ACC112 (cell line): ENCODE results near the gene LIMS2.

Source experiments
- H2AFZ ChIP-seq: fragments of 200-600 bp; sonication (generic); one replicate; pipeline ENCODE4 v1.6.0; 2017; ENCODE audit warnings: antibody characterized with exemption, low read length; ENCODE audit not compliant: unreplicated experiment
- H3K27ac ChIP-seq: fragments of 200-600 bp; sonication (generic); 2 replicates; pipeline ENCODE4 v1.5.1; 2014; ENCODE audit warnings: low read depth, mild to moderate bottlenecking, antibody characterized with exemption, low read length, moderate library complexity
- H3K27me3 ChIP-seq: fragments of 200-600 bp; sonication (generic); 2 replicates; pipeline ENCODE4 v1.6.1; 2014; ENCODE audit warnings: mild to moderate bottlenecking, antibody characterized with exemption, low read length, moderate library complexity, mixed read lengths; ENCODE audit not compliant: insufficient read depth
- H3K36me3 ChIP-seq: fragments of 200-600 bp; sonication (generic); 2 replicates; pipeline ENCODE4 v1.6.1; 2016; ENCODE audit warnings: mild to moderate bottlenecking, antibody characterized with exemption, low read length, moderate library complexity, mixed read lengths; ENCODE audit not compliant: insufficient read depth
- H3K4me1 ChIP-seq: fragments of 200-600 bp; sonication (generic); one replicate; pipeline ENCODE4 v1.6.1; 2016; ENCODE audit warnings: low read length, mixed read lengths; ENCODE audit not compliant: insufficient read depth, unreplicated experiment, control insufficient read depth
- H3K4me3 ChIP-seq: fragments of 200-600 bp; sonication (generic); 2 replicates; pipeline ENCODE4 v1.5.1; 2014; ENCODE audit warnings: mild to moderate bottlenecking, low read depth, low read length
- H3K79me2 ChIP-seq: fragments of 200-600 bp; sonication (generic); one replicate; pipeline ENCODE4 v1.6.0; 2016; ENCODE audit warnings: low read length; ENCODE audit not compliant: control insufficient read depth, unreplicated experiment, insufficient read depth

Gene LIMS2

DNA sequence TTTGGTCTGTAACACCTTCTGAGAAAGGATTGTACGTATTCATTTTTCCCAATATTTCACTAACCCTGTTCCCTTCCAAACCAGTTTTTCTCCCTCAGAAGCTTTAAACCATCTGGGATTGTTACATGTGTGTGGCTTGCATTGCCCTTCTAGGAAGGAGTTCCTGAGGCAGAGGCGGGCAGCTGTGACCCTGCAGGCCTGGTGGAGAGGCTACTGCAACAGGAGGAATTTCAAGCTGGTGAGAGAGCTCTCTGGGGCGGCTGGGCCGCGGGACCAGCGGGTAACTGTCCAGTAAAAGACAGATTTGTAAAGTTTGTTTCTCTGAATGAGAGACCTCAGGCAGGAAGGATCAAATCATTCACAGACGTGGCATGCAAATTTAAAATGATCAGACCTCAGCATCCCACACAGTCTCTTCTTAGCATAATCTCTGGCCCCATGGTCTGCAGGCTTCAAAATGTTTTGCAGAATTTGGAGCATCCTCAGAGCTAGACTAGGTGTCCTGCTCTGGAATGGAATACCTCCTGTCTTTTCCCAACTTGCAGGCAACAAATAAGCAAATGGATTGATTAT, 69.6 kb downstream of the LIMS2 start:
- Histone ChIP-seq H3K4me1 (no peaks in the 10 kb centered on the region), H3K79me2 (no peaks in the 10 kb centered on the region), H2AFZ (no peak overlapping the region), H3K4me3 (no peak overlapping the region), H3K36me3 (no peaks in the 10 kb centered on the region), H3K27ac (no peak overlapping the region), H3K27me3 (no peaks in the 10 kb centered on the region)

GRCh38 chr2:127604986-127605385, 70.3 kb downstream of the LIMS2 start:
- Histone ChIP-seq H3K27me3 (no peaks in the 10 kb centered on the region), H3K4me3 (no peak overlapping the region), H3K36me3 (no peaks in the 10 kb centered on the region), H3K79me2 (no peaks in the 10 kb centered on the region), H3K4me1 (no peaks in the 10 kb centered on the region), H3K27ac (no peak overlapping the region), H2AFZ (no peak overlapping the region)

- Histone ChIP-seq H3K79me2 (no peaks in the 10 kb centered on the region), H3K4me3 (peak overlapping the region; percentile 11; the same call in 1 of the 2 replicates), H2AFZ (peak overlapping the region; percentile 55), H3K4me1 (peaks cover 9% of the 10 kb centered on the region), H3K27me3 (no peaks in the 10 kb centered on the region), H3K27ac (peak overlapping the region; percentile 45), H3K36me3 (no peaks in the 10 kb centered on the region)
Measured at GRCh38 chr2:127599211-127599610, 76.1 kb downstream of the LIMS2 start.

DNA sequence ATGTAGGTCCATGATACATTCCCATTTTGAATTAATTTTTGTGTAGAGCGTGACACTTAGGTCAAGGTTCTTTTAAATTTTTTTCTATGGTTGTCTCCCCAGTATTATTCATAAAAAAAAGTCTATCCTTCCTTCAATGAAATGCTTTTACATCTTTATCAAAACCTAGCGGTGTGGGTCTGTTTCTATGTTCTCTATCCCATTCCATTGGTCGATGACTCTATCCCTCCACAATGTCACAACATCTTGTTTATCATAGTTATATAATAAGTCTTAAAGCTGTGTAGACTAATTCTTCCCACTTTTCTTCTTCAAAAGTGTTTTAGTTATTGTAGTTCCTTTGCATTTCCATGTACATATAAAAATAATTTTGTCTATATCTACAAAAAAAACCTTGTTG, 76.6 kb downstream of the LIMS2 start:
- Histone ChIP-seq H3K4me3 (no peak overlapping the region), H3K27ac (peak overlapping the region; percentile 45), H3K27me3 (no peaks in the 10 kb centered on the region), H3K79me2 (no peaks in the 10 kb centered on the region), H3K4me1 (peaks cover 9% of the 10 kb centered on the region), H3K36me3 (no peaks in the 10 kb centered on the region), H2AFZ (no peak overlapping the region)

- Histone ChIP-seq H3K79me2 (no peaks in the 10 kb centered on the region), H3K27me3 (no peaks in the 10 kb centered on the region), H3K27ac (peak overlapping the region; percentile 22), H2AFZ (no peak overlapping the region), H3K4me1 (peaks cover 9% of the 10 kb centered on the region), H3K4me3 (no peak overlapping the region), H3K36me3 (no peaks in the 10 kb centered on the region)
Measured at GRCh38 chr2:127597984-127598380, 77.3 kb downstream of the LIMS2 start.

- Histone ChIP-seq H3K79me2 (no peaks in the 10 kb centered on the region), H3K4me3 (no peak overlapping the region), H3K27ac (peak overlapping the region; percentile 22), H3K36me3 (no peaks in the 10 kb centered on the region), H3K27me3 (no peaks in the 10 kb centered on the region), H2AFZ (no peak overlapping the region), H3K4me1 (peaks cover 9% of the 10 kb centered on the region)
Measured at GRCh38 chr2:127597046-127597983, 78.0 kb downstream of the LIMS2 start.

DNA sequence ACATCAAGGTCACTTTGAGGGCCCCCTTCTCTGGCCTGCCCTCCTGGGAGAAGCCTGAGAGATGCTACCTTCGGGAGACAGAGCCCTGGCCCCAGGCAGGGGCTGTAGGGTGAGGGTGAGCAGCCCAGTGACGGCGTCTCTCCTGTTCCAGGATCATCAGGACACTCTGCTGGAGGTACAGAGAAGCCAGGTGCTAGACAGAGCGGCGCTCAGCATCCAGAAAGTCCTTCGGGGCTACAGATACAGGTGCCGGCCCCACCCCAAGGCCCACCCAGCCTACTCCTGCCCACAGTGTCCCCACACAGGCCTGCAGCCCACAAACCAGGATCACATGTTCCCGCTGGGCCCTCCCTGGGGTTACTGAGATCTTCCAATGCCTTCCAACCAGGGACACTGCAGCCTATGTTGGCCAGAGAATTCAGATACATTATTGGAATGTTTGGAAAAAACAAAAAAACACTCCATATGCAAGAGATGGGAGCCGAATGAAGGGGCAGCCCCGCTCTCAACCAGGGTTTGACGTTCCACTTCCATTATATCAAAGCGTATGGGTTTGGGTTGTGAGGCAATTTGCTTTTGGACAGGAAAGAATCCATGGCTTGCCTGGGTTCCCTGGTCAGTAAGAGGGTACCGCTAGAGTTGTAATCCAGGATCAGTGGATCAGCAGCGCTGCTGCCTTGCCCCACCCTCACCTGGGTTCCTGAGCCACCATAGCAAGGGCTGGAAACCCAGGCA, 78.9 kb downstream of the LIMS2 start:
- no peaks in the 10 kb centered on the region for H3K79me2 ChIP-seq
- no peak overlapping the region for H3K4me3 ChIP-seq
- no peak overlapping the region for H2AFZ ChIP-seq
- no peak overlapping the region for H3K27ac ChIP-seq
- H3K4me1 ChIP-seq: peaks cover 9% of the 10 kb centered on the region
- no peaks in the 10 kb centered on the region for H3K27me3 ChIP-seq
- H3K36me3 ChIP-seq: no peaks in the 10 kb centered on the region

DNA sequence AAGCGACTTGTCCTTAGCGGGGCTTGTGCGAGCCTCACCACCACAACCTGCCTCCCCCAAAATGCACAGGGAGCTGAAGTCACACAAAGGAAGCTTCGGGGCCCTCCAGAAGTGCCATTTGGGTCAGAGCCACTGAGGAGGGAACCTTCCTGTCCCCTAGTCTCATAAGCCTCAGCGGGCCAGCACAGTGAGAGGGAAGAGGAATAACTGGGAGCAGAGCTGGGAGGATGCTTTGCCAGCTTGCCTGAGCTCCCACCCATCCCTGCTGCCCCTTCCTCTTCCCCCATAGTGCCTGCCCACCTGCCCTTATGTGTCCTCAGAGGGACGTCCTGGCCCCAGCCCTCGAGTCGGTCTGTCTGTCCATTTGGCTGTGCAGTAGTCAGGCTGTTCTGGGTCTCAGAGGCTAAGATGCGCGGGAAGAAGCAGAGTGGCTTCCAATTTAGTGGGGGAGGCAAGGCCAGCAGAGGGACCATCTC, 81.2 kb downstream of the LIMS2 start:
- peaks cover 2% of the 10 kb centered on the region for H3K4me1 ChIP-seq
- H2AFZ ChIP-seq: no peak overlapping the region
- no peak overlapping the region for H3K27ac ChIP-seq
- H3K36me3 ChIP-seq: no peaks in the 10 kb centered on the region
- no peak overlapping the region for H3K4me3 ChIP-seq
- no peaks in the 10 kb centered on the region for H3K27me3 ChIP-seq
- no peaks in the 10 kb centered on the region for H3K79me2 ChIP-seq

DNA sequence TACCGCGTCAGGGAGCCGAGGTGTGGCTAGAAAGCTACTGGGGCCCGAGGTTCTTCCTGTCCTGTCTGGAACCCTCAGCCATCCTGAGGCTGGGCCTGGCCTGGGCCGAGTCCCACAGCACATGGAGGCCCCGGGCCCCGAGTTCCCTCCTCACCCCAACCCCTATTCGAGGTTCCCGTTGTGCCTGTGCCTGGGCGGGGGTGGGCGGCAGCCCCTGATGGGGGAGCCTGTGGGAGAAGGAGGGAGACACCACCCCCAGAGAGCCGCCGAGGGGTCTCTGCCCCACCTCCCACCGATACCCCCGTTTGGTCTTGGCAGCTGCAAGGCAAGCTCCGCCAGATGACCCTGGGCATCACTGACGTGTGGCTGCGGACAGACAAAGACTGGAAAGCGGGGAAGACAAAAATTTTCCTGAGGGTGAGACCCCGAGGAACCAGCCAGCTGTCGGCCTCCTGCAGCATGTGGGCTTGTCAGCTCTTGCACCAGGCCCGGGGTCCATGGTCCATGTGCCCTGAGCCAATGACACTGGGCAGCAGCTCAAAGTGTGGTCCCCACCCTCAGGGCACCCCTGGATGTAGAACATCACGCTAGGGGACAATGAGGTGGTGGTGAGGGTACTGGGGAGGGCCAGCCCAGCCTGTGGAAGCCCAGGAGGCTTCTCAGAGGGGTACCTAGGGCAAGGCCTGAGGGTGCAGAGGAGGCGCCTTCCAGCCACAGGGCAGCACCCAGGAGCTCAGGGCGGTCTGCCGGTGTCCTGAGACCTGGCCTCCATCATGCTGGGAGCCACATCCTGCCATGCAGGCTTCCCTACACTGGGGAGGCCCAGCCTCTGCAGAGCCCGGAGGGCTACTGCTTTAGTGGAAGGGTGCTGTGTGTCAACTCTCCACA, 81.9 kb downstream of the LIMS2 start:
- no peak overlapping the region for H2AFZ ChIP-seq

DNA sequence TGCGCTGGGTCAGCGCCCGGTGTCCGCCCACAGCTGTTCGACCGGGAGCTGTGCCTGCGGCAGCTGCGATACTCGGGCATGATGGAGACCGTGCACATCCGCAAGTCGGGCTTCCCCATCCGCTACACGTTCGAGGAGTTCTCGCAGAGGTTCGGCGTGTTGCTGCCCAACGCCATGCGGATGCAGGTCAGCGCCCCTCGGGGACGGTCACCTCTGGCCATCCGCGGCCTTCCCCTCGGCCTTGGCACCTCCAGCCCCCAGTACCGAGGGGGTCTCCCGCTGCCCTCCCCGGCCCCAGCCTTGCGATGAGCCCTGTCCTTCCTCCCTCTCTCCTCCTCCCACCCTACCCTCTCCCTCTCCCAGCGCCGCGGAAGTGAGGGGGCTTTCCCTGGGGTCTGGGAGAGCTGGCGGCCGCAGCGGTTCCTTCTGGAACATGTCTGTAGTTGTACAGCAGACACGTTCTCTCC, 82.5 kb downstream of the LIMS2 start:
- Histone ChIP-seq H3K36me3 (no peaks in the 10 kb centered on the region), H3K27me3 (no peaks in the 10 kb centered on the region), H3K27ac (no peak overlapping the region), H2AFZ (no peak overlapping the region), H3K4me3 (no peak overlapping the region), H3K79me2 (no peaks in the 10 kb centered on the region), H3K4me1 (no peaks in the 10 kb centered on the region)

More for the DNA sequence above, 81.9 kb downstream of the LIMS2 start:
- H3K36me3 ChIP-seq: no peaks in the 10 kb centered on the region
- H3K4me1 ChIP-seq: no peaks in the 10 kb centered on the region
- no peaks in the 10 kb centered on the region for H3K79me2 ChIP-seq
- no peak overlapping the region for H3K4me3 ChIP-seq
- no peaks in the 10 kb centered on the region for H3K27me3 ChIP-seq
- H3K27ac ChIP-seq: no peak overlapping the region
